A549 (cell line): ENCODE results near the gene AFF1.
"Not testable (repeated sequence)": the region's sequence is repeated elsewhere in the genome, so short reads cannot be mapped to it uniquely, and the experiment has no call there.

Experiments used
- CHD2 ChIP-seq: fragments of 150-350 bp; IDR thresholded peaks from 2 replicates; pipeline ENCODE4 v1.6.1; 2014; ENCODE audit warnings: low read length; ENCODE audit not compliant: partially characterized antibody
- CTCF ChIP-seq: fragments of >200 bp; sonication (Bioruptor Twin); formaldehyde crosslinking; IDR thresholded peaks from 3 replicates; pipeline ENCODE4 v1.5.1; 2016
- EP300 ChIP-seq, 2 experiments: fragments of >200 bp; sonication (Bioruptor Twin); formaldehyde crosslinking; IDR thresholded peaks; 2 replicates in 1 of 2; 3 replicates in 1 of 2; pipeline ENCODE4 v1.6.1; 2016 to 2017
- HDAC2 ChIP-seq: fragments of 200-600 bp; sonication (generic); IDR thresholded peaks from 2 replicates; pipeline ENCODE4 v1.6.1; 2016
- MAX ChIP-seq: IDR thresholded peaks from 2 replicates; pipeline ENCODE4 v1.6.1; 2012
- MAZ ChIP-seq: fragments of 150-350 bp; IDR thresholded peaks from 2 replicates; pipeline ENCODE4 v1.6.1; 2014; ENCODE audit warnings: antibody characterized with exemption, low read depth, low read length, borderline replicate concordance
- POLR2A ChIP-seq: IDR thresholded peaks from 2 replicates; pipeline ENCODE4 v1.6.1; 2012; ENCODE audit warnings: mild to moderate bottlenecking, low read length

- TF ChIP-seq POLR2A; MAZ; CTCF; MAX; EP300 (IDR thresholded peaks at IDR 0.05); HDAC2; CHD2: not testable (repeated sequence)
These were observed 61.7 kb downstream of the AFF1 start for GRCh38 chr4:86996510-86996909.
